Fibroblast of peridontal ligament (primary cell): ENCODE measurements around the gene PIH1D1.
"Not testable (repeated sequence)": the region's sequence is repeated elsewhere in the genome, so short reads cannot be mapped to it uniquely, and the experiment has no call there.

Experiments
- DNase-seq: peaks from one replicate; pipeline ENCODE4 v3.0.0-alpha.2; 2010; ENCODE audit errors: extremely low read depth

PIH1D1 gene

DNA sequence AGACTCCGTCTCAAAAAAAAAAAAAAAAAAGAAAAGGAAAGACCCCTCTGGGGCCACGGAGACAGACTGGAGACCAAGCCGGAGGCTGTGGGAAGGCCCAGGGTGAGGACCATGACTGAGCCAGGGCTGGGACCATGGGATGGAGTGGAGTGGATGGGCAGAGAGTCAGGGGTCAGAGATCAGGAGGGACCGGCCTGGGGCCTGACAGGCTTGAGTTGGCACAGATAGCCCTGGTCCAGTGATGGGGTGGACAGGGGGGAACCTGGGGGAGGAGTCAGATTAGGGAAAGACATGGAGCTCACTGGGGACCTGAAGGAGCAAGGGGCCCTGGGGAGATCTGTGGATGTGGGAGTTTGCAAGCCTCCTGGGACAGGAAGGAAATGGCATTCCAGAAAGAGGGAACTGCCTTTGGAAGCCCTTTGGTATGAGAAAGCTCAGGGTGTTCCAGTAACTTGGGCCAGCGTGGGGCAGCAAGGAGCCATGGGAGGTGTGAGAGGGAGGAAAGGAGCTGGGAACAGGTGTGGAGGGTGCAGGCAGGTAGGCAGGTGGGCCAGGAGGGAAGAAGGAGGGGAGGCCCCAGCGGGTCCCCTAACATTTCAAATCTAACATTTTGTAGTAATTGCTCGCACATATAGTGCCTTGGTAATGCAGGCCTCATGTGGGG is 29.5 kb upstream of the PIH1D1 start:
- DNase-seq = no peak

DNA sequence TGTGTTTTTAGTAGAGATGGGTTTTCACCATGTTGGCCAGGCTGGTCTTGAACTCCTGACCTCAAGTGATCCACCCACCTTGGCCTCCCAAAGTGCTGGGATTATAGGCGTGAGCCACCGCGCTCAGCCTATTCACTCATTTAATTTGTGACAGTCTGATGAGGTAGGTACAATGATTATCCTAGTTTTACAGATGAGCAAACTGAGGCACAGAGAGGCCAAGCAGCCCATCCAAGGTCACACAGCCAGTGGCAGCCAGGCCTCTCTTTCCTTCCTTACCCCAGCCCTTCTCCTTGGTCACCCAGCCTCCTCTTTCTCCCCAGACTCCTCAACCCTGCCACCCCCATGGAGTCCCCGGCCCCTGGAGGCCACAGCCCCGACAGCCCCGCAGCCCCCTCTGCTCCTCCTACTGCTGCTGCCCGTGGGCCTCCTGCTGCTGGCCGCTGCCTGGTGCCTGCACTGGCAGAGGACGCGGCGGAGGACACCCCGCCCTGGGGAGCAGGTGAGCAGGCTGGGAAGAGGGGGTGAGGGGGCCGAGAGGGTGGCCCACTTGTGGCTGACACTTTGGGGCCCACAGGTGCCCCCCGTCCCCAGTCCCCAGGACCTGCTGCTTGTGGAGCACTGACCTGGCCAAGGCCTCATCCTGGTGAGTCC is 28.5 kb upstream of the PIH1D1 start:
- no peak for DNase-seq

DNA sequence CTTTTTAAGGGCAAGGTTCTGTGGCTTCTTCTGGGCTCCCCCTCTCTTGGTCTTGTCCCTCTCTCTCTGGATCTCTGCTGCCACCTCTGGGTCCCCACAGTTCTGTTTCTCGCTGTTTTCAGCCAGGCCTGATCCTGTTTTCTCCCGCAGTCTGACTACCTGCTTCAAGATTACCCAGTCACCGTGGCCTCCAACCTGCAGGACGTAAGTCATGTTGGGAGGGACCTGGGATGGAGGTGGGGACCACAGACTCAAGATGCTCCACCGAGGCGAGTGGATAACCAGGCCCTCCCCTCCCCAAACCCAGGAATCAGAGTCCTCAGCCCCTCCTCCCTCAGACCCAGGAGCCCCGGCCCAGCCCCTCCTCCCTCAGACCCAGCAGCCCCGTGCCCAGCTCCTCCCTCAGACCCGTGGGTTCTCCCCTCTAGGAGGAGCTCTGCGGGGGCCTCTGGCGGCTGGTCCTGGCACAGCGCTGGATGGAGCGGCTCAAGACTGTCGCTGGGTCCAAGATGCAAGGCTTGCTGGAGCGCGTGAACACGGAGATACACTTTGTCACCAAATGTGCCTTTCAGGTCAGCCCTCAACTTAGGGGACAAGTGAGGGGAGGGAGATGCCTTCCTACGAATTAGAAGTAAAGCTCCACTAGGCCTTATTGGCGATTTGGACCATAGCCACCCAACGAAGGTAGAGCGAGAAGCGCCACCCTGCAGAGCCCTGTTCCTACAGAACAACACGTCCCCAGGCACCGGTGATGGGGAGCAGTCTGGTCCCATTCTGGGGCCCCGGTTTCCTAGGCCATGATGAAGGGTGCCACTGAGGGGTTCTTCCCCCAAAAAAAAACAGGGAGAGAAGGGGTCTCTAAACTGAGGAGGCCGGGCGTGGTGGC is 24.6 kb upstream of the PIH1D1 start:
- no peak for DNase-seq

DNA sequence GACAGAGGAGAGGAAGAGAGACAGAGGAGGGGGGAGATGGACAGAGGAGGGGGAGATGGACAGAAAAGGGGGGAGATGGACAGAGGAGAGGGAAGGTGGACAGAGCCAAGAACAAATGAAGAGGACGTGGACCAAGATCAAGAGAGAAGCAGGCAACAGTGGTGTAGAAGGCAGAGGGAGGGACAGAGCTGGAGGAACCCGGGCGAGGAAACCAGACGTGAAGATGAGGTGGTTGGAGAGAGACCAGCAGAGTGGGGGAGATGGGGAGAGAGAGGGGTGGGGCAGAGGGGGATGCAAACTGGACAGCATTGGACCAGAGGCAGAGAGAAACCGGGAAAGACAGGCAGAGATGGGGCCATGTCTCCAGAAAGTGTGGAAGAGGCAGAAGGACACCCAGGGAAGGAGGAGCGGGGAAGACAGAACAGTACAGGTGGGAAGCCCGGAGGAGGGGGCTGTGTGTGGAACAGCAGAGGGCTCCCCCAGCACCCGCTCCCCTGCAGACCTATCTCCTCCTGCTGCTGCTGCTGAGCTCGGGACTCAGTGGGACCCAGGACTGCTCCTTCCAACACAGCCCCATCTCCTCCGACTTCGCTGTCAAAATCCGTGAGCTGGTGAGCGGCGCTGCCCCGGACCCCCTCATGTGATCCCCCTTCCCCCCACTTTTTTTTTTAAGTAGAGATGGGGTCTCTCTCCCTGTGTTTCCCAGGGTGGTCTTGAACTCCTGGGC is 23.7 kb upstream of the PIH1D1 start:
- DNase-seq = no peak

DNA sequence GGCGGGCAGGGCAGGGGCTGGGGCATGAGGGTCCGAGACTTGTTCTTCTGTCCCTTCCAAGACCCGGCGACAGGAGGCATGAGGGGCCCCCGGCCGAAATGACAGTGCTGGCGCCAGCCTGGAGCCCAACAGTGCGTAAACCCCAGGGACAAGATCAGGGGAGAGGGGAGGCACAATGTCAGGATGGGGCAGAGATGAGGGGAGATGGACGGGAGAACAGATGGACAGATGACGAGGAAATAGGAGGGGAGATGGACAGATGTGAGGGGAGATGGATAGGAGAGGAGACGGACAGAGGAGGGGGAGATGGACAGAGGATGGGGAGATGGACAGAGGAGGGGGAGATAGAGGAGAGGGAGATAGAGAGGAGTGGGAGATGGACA is 22.9 kb upstream of the PIH1D1 start:
- DNase-seq = no peak

DNA sequence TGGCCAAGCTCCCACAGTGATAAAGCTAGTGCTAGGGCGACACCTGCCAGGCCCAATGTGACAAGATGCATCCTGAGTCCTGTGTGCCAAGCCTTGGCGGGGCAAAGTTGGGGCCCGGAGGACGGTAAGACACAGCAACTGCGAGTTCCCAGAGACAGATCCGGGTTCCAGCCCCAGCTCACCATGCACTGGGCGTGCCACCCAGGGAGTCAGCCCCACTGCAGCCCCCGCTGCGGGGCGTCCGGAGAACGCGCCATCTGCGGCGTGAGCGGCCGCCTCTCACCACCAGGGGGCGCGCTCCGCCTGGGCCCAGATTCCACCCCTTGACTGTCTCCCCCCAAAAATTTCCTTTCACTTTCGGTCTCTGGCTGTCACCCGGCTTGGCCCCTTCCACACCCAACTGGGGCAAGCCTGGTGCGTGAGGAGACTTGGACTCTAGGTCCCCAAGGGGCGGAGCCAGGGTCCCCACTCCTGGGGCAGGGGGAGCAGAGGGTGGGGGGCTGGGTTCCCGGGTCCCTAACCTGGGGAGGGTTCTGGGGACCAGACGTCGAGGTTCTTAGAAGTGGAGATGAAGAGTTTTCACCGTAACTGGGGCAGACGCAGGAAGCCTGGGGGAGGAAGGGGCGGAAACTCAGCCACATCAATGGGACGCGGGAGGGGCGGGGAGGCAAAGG is 22.4 kb upstream of the PIH1D1 start, which contains the start of gene FLT3LG:
TSS of gene FLT3LG (plus strand) at position 348 of the 674 bp plus-strand sequence. CDS start 425 bp downstream, outside the sequence.
- DNase-seq = peak; percentile 76

DNA sequence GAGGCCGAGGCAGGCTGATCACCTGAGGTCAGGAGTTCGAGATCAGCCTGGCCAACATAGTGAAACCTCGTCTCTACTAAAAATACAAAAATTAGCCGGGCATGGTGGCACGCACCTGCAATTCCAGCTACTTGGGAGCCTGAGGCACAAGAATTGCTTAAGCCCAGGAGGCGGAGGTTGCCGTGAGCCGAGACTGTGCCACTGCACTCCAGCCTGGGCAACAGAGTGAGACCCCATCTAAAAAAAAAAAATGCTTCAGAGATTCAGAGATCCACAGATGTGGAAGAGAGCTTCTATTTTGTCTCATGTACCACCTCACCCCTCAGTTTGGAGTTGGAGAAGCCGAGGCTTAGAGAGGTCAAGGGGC is 21.9 kb upstream of the PIH1D1 start:
- DNase-seq = not testable (repeated sequence)

DNA sequence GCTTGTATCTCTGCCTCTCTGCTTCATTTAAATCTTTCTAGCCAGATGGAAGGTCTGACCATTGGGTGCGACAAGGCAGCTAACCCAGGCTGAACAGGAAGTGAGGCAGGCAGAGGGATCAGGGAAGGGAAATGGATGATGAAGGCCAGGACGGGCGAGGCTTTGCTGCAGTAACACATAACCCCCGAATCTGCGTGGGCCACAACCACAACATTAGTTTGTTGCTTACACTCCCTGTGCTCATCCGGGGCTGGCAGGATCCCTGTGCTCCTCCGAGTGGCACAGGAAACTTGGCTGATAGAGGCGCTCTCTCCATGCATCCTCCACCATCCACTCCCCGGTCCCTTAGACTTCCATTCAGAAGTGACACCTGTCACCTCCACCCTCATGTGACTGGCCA is 21.3 kb upstream of the PIH1D1 start:
- no peak for DNase-seq

DNA sequence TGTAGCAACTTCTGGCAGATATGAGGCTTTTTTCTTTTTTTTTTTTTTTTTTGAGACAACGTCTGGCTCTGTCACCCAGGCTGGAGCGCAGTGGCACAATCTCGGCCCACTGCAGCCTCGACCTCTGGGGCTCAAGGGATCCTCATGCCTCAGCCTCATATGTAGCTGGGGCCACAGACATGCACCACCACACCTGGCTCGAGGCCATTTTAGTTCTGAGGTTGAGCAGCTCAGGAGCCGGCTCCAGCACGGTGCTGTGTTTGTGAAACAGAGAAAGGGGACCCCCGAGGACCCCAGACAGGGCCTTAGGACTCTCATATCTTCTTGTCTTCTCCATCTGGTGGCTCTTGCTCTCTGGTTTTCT is 19.0 kb upstream of the PIH1D1 start:
- no peak for DNase-seq

DNA sequence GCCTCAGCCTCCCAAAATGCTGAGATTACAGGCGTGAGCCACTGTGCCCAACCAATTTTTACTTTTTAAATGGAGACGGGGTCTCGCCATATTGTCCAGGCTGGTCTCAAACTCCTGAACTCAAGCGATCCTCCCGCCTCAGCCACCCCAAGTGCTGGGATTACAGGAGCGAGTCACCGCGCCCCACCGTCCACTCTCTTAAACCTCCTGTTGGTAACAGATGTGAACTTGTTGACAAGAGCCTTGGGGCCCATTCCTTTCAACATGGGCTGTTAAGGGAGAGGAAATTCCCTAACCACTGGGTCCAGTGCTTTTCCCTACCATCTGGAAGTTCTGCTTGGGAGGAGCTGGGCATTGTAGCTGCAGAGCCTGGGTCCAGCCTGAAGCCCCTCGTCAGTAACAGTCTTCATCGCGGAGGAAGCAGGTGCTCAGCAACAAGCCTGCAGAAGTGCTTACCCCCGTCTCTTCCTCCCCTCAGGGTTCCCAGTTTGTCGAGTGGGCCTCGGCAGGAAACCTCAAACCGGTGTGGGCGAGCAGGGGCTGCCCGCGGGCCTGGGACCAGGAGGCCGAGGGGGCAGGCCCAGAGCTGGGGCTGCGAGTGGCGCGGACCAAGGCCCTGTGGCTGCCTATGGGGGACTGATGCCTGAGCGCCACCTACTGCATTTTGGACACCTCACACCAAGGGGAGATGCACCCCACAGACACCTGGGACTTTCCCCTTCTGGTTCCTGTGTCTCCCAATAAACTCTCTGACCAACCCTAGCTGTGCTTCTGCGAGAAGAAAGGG is 18.4 kb upstream of the PIH1D1 start:
- no peak for DNase-seq

DNA sequence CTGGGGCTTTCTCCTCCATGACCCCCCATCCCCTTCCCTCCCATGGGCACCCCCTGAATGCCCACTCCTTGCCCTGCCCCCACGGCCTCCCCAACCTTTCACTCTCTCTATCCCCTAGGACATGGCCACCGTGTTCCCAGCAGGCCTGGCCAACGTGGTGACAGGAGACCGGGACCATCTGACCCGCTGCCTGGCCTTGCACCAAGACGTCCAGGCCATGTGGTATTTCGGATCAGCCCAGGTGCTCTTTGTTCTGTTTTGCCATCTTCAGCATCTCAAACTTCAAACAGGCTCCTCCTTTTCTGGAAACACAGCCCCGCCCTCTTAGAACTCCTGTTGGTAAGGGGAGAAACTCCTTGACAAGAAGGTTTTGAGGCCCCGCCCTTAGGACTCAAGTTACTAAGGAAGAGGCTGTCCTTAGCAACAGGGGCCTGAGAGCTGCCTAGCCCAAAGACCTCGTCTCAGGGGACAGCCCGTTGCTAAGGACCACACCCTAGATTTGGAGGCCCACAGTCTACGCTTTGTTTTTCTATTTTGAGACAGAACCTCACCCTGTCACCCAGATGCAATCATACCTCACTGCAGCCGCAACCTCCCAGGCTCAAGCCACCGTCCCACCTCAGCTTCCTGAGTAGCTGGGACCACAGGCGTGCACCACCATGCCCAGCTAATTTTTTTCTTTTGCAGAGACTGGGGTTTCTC is 17.3 kb upstream of the PIH1D1 start:
- peak; percentile 71 for DNase-seq

DNA sequence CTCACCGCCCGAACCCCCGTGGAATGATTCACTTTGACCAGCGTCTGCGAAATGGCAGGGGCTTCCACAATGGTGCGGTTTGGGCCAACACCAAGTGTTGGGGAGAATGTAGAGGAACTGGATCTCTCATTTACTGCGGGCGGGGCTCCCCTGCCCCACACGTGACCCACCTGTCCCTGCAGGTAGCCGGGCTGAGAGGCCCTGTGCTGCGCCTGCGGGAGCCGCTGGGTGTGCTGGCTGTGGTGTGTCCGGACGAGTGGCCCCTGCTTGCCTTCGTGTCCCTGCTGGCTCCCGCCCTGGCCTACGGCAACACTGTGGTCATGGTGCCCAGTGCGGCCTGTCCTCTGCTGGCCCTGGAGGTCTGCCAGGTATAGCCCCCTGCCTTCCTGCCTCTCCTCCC is 16.6 kb upstream of the PIH1D1 start:
- no peak for DNase-seq

DNA sequence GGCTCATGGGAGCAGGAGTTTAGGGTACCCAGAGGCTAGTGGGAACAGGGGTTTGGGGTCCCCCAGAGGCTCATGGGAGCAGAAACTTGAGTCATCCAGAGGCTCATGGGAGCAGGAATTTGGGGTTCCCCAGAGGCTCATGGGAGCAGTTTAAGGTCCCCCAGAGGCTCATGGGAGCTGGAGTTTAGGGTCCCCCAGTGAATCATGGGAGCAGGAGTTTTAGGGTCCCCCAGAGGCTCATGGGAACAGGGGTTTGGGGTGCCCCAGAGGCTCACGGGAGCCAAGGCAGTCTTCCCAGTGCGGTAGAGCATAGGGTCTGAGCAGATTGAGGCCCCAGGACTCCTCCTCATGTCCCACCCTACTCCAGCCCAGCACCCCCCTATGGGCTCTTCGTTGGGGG is 13.8 kb upstream of the PIH1D1 start:
- no peak for DNase-seq

DNA sequence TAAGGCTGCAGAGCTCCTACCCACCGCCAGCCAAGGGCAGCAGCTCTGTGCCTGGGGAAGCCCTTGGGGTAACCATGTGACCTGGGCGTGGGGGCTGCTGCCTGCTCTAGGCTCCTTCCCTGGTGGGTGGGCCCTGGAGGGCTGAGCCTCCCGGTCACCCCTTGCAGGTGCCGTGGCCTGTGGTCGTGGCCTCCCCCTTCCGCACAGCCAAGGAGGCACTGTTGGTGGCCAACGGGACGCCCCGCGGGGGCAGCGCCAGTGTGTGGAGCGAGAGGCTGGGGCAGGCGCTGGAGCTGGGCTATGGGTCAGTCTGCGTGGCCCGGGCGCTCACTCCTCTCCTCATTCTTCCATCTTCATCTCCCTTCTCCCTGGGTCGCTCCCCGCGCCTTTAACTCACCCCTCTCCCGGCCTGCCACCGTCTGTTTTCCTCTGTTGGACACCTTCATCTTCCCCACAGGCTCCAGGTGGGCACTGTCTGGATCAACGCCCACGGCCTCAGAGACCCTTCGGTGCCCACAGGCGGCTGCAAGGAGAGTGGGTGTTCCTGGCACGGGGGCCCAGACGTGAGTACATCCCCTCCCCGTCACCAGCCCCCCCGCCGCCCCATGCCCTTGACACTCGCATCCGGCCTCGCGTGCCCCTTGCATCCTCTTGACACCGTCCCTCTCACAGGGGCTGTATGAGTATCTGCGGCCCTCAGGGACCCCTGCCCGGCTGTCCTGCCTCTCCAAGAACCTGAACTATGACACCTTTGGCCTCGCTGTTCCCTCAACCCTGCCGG is 12.5 kb upstream of the PIH1D1 start:
- no peak for DNase-seq

DNA sequence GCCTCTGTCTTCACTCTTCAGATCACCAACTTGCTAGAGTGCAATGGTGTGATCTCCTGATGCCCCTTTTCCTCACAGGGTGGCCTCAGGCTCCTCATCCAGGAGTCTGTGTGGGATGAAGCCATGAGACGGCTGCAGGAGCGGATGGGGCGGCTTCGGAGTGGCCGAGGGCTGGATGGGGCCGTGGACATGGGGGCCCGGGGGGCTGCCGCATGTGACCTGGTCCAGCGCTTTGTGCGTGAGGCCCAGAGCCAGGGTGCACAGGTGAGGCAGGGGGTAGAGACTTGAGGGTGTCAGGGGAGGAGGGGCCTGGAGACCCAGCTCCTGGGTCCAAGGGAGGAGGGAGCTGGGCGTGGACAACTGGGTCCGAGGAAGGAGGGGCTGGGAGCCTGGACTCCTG is 10.9 kb upstream of the PIH1D1 start:
- DNase-seq = no peak

DNA sequence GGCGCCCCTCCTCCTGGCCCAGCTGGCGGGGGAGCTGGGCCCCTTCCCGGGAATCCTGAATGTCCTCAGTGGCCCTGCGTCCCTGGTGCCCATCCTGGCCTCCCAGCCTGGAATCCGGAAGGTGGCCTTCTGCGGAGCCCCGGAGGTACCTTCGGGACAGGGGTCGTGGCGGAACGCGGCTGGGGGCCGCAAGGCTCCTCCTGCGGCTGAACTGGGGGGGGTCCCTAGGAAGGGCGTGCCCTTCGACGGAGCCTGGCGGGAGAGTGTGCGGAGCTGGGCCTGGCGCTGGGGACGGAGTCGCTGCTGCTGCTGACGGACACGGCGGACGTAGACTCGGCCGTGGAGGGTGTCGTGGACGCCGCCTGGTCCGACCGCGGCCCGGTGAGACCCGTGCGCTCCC is 10.0 kb upstream of the PIH1D1 start:
- DNase-seq = no peak

DNA sequence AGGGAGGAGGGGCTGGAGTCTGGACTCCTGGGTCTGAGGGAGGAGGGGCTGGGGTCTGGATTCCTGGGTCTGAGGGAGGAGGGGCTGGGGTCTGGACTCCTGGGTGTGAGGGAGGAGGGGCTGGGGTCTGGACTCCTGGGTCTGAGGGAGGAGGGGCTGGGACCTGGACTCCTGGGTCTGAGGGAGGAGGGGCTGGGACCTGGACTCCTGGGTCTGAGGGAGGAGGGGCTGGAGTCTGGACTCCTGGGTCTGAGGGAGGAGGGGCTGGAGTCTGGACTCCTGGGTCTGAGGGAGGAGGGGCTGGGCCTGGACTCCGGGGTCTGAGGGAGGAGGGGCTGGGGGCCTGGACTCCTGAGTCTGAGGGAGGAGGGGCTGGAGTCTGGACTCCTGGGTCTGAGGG is 9.5 kb upstream of the PIH1D1 start:
- not testable (repeated sequence) for DNase-seq

DNA sequence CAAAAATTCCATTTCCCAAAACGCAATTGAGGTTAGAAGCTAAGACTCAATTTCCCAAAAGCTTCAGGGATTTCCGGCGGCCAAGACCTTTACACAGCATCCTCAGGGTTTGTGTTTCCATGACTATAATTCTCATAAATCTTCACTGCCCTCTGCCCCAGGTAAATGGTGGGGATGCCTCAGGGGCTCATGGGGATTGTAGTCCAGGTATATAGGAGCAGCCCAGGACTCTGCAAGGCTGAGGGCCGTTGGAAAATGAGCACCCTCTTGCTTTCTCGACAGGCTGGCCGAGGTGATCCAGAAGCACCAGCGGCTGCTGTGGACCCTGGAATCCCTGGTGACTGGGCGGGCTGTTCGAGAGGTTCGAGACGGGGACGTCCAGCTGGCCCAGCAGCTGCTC is 7.8 kb upstream of the PIH1D1 start:
- no peak for DNase-seq

DNA sequence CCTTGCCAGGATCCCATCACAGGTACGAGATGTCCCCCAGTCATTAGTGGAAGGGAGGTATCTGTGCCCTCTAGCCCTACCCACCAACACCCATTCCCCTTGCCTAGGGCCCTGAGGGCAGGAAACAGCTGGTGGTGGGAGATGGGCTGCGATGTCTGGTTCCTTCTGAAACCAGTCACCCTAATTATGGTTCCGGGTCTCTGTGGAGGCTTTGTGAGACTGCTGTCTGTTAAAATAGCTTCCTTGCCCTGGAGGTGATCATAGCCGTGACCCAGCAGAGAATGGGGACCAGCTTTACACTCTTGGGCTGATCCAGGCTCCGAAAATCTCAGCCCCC is 6.9 kb upstream of the PIH1D1 start:
- DNase-seq = no peak

DNA sequence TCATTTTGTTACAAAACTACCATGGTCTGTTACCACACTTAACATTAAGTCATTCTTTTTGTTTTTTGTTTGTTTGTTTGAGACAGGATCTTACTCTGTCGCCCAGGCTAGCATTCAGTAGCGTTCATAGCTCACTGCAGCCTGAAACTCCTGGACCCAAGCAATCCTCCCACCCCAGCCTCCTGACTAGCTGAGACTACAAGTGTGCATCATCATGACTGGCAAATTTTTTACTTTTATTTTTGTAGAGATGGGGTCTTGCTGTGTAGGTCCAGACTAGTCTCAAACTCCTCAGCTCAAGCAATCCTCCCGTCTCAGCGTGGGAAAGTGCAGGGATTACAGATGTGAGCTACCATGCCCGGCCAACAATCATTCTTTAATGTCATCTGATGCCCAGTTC is 4.7 kb upstream of the PIH1D1 start:
- DNase-seq = no peak
